Effector memory CD8-positive, alpha-beta T cell (primary cell): ENCODE measurements around the gene CMPK1.

ENCODE experiments used
- ATAC-seq: fragments of 150-1000 bp; cut with Tn5 transposase; replicated peaks from 2 replicates; pipeline ENCODE4 v1.10.0; 2021; ENCODE audit warnings: mild to moderate bottlenecking, moderate library complexity
- DNase-seq, 3 experiments: peaks; one replicate each; pipeline ENCODE4 v3.0.0; 2021
- H3K27ac Mint-ChIP-seq, 2 donors: one replicate each; pipeline ENCODE4 v1.8.0; 2022; ENCODE audit warnings: mild to moderate bottlenecking in 2 of 2, mixed read lengths in 2 of 2, moderate library complexity in 2 of 2
- H3K27me3 Mint-ChIP-seq, 2 donors: one replicate each; pipeline ENCODE4 v1.8.0; 2022; ENCODE audit warnings: mixed read lengths in 2 of 2
- H3K36me3 Mint-ChIP-seq: one replicate; pipeline ENCODE4 v1.8.0; 2022; ENCODE audit warnings: mild to moderate bottlenecking, moderate library complexity, mixed read lengths; ENCODE audit not compliant: insufficient read depth
- H3K4me1 Mint-ChIP-seq, 2 donors: one replicate each; pipeline ENCODE4 v1.8.0; 2022; ENCODE audit warnings: low read depth in 2 of 2, mixed read lengths in 2 of 2
- H3K4me3 Mint-ChIP-seq, 2 donors: one replicate each; pipeline ENCODE4 v1.8.0; 2022; ENCODE audit warnings: mild to moderate bottlenecking in 2 of 2, mixed read lengths in 2 of 2, moderate library complexity in 2 of 2
- H3K9me3 Mint-ChIP-seq, 2 donors: one replicate each; pipeline ENCODE4 v1.8.0; 2022; ENCODE audit warnings: mixed read lengths in 2 of 2

Gene CMPK1

DNA sequence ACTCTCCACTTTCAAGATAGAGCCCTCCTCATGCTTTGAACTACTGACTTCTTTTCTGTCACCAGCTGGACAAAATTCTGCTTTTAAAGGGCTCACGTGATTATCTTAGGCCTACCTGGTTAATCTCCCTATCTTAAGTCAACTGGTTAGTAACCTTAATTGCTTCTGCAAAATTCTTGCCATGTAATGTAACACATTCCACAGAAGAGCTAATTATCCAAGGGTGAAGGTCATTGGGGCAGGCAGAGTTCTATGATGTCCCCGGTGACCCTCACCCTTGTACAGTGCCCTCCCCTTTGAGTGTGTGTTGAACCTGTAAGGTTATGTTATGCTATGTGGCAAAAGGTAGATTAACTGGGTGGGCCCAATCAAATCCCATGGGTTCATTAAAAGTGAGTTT, 57.3 kb downstream of the CMPK1 start:
- ATAC-seq = no peak
- Mint-ChIP-seq H3K27ac (no peak overlapping the region), H3K27me3 (peaks cover 23 to 32% of the 10 kb centered on the region in 2 donors), H3K4me3 (no peak overlapping the region), H3K4me1 (peaks cover 7 to 8% of the 10 kb centered on the region in 2 donors), H3K36me3 (no peaks in the 10 kb centered on the region), H3K9me3 (no peaks in the 10 kb centered on the region)
- no peak for DNase-seq

- Mint-ChIP-seq H3K27ac (no peak overlapping the region), H3K9me3 (no peaks in the 10 kb centered on the region), H3K27me3 (peaks cover 31 to 49% of the 10 kb centered on the region in 2 donors), H3K4me3 (no peak overlapping the region), H3K4me1 (peaks cover 7 to 8% of the 10 kb centered on the region in 2 donors), H3K36me3 (no peaks in the 10 kb centered on the region)
- ATAC-seq (no peak), DNase-seq (no peak)
Observed at GRCh38 chr1:47393141-47393540, 59.6 kb downstream of the CMPK1 start.

- Mint-ChIP-seq H3K27ac (no peak overlapping the region), H3K9me3 (no peaks in the 10 kb centered on the region), H3K36me3 (no peaks in the 10 kb centered on the region), H3K4me3 (no peak overlapping the region), H3K4me1 (no peaks in the 10 kb centered on the region), H3K27me3 (peaks cover 31 to 70% of the 10 kb centered on the region in 2 donors)
- no peak for ATAC-seq
- DNase-seq = no peak
Observed at GRCh38 chr1:47395433-47395832, 61.8 kb downstream of the CMPK1 start.

GRCh38 chr1:47396671-47397196, 63.1 kb downstream of the CMPK1 start:
- Mint-ChIP-seq H3K36me3 (no peaks in the 10 kb centered on the region), H3K27ac (no peak overlapping the region), H3K27me3 (peaks cover 40 to 75% of the 10 kb centered on the region in 2 donors), H3K4me1 (no peaks in the 10 kb centered on the region), H3K9me3 (no peaks in the 10 kb centered on the region), H3K4me3 (no peak overlapping the region)
- no peak for DNase-seq
- ATAC-seq = no peak

DNA sequence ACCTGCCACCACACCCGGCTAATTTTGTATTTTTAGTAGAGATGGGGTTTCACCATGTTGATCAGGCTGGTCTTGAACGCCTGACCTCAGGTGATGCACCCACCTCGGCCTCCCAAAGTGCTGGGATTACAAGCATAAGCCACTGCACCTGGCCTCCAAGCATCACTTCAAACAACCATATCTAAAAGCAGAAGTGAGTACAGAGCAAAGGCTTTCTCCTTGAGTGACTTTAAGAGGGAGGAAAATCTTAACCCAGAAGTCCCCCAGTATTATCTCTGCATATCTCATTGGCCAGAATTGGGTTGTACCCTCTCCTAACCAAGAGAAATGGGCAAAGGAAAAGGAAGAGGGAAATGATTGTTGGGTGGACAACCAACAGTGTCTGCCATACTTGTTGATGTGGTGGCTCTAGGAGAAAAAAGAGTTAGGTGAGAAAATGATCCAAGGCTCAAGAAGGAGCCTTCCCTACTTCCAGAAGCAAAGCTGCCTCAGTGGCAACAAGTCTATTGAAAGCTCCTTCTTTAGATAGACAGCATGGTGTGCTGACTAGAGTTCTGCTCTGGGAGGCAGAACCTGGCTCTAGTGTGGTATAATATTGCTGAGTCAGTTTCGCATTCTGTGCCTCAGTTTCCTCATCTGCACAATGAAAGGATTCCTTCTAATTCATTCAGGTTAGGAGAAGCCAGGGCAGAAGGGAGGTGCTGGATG, 65.7 kb downstream of the CMPK1 start:
- ATAC-seq = no peak
- Mint-ChIP-seq H3K27me3 (peaks cover 25 to 87% of the 10 kb centered on the region in 2 donors), H3K4me3 (no peak overlapping the region), H3K9me3 (no peaks in the 10 kb centered on the region), H3K27ac (no peak overlapping the region), H3K36me3 (no peaks in the 10 kb centered on the region), H3K4me1 (no peaks in the 10 kb centered on the region)
- DNase-seq = no peak

GRCh38 chr1:47399846-47400155, 66.2 kb downstream of the CMPK1 start:
- Mint-ChIP-seq H3K36me3 (no peaks in the 10 kb centered on the region), H3K4me1 (no peaks in the 10 kb centered on the region), H3K9me3 (no peaks in the 10 kb centered on the region), H3K27ac (no peak overlapping the region), H3K27me3 (peaks cover 24 to 84% of the 10 kb centered on the region in 2 donors), H3K4me3 (no peak overlapping the region)
- no peak for ATAC-seq
- DNase-seq = no peak

- no peaks in the 10 kb centered on the region for H3K4me1 Mint-ChIP-seq
- H3K27me3 Mint-ChIP-seq = peaks cover 24 to 92% of the 10 kb centered on the region in 2 donors
- H3K36me3 Mint-ChIP-seq = no peaks in the 10 kb centered on the region
- no peak for DNase-seq
- no peaks in the 10 kb centered on the region for H3K9me3 Mint-ChIP-seq
- no peak for ATAC-seq
- no peak overlapping the region for H3K4me3 Mint-ChIP-seq
- H3K27ac Mint-ChIP-seq = no peak overlapping the region
Observed at GRCh38 chr1:47401761-47402160, 68.2 kb downstream of the CMPK1 start.

DNA sequence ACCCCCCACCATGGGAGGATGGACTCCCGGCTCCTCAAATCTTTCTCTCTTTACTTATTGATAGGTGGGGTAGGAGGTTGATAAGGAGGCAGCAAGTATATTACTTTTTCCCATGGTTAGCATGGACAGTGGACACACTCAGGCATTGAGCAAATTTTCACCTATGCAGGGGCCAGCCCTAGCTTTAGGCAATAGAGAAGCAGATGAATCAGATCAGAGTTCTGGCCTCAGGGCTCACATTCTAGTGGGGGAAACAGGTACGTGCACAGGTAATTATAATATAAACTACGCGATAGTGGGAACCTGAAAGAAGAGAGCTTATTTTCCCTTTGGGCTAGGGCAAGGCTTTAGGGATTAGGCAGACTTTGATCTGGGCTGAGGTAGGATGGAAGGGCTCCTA, 69.0 kb downstream of the CMPK1 start:
- Mint-ChIP-seq H3K27me3 (peaks cover 17 to 84% of the 10 kb centered on the region in 2 donors), H3K4me1 (no peaks in the 10 kb centered on the region), H3K9me3 (no peaks in the 10 kb centered on the region), H3K4me3 (no peak overlapping the region), H3K36me3 (no peaks in the 10 kb centered on the region), H3K27ac (no peak overlapping the region)
- ATAC-seq (no peak), DNase-seq (no peak)

DNA sequence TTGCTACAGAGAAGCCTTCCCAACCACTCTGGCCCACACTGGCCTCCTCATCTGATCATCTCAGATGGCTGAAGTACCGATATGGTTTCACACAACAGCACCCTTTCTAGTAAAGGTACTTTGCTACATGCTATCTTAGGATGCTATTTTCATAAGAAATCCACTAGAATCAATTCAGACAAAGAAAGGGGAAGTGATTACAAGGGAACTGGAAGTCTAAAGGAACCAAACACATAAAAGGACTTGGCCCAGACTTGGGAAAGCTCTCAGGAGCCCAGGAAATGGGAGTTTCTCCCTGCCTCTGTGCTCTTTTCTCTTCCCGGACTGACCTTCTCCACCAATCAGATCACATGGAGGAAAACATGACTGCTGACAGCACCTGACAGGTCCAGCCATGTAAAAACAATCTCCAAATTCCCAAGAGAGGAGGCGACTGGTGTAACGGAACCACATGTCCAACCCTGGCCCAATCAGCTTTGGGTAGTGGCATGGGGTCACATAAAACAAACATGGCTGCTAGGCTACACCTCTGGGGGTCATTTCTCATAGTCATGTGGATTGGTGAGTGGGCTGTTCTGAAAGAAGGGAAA, 69.8 kb downstream of the CMPK1 start:
- ATAC-seq (no peak), DNase-seq (no peak)
- no peaks in the 10 kb centered on the region for H3K4me1 Mint-ChIP-seq
- peaks cover 16 to 76% of the 10 kb centered on the region in 2 donors for H3K27me3 Mint-ChIP-seq
- H3K9me3 Mint-ChIP-seq = no peaks in the 10 kb centered on the region
- H3K36me3 Mint-ChIP-seq = no peaks in the 10 kb centered on the region
- no peak overlapping the region for H3K27ac Mint-ChIP-seq
- no peak overlapping the region for H3K4me3 Mint-ChIP-seq

DNA sequence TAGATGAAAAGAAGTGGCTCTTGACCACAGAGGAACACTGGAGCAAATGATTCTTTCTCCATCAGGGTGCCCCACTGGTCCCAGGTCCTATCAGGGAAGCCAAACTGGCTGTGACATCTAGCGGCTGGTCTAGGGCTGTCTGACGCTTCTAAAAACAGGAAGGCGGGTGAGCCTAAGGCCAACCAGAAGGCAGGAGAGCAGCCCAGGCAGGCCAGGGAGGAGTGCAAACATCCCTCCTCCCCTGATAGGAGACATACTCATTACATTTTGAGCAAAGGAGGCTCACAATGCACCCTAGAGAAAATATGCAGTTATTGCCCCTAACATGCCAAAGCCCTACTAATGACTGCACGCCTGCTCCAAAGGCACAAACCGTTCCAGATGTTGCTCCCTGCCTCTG, 72.1 kb downstream of the CMPK1 start:
- Mint-ChIP-seq H3K36me3 (no peaks in the 10 kb centered on the region), H3K9me3 (no peaks in the 10 kb centered on the region), H3K27me3 (peaks cover 16 to 64% of the 10 kb centered on the region in 2 donors), H3K4me3 (no peak overlapping the region), H3K27ac (no peak overlapping the region), H3K4me1 (no peaks in the 10 kb centered on the region)
- DNase-seq = no peak
- ATAC-seq = no peak

DNA sequence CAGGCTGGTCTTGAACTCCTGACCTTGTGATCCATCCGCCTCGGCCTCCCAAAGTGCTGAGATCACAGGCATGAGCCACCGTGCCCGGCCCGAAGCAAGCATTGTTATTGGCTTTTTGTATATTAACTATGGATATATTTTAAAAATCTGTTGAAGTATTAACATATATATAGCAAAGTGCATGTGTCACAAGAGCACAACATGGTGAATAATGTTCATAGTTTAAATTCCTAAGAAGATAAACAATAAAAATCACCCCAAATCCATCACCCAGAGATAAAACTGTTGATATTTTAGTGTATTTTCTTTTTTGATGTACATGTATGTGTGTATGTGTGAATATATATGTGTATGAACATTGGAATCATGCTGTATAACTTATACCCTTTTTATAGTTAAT, 73.4 kb downstream of the CMPK1 start:
- DNase-seq = no peak
- H3K4me1 Mint-ChIP-seq = no peaks in the 10 kb centered on the region
- no peak overlapping the region for H3K4me3 Mint-ChIP-seq
- no peaks in the 10 kb centered on the region for H3K36me3 Mint-ChIP-seq
- no peak for ATAC-seq
- H3K9me3 Mint-ChIP-seq = no peaks in the 10 kb centered on the region
- H3K27ac Mint-ChIP-seq = no peak overlapping the region
- peaks cover 7 to 56% of the 10 kb centered on the region in 2 donors for H3K27me3 Mint-ChIP-seq

DNA sequence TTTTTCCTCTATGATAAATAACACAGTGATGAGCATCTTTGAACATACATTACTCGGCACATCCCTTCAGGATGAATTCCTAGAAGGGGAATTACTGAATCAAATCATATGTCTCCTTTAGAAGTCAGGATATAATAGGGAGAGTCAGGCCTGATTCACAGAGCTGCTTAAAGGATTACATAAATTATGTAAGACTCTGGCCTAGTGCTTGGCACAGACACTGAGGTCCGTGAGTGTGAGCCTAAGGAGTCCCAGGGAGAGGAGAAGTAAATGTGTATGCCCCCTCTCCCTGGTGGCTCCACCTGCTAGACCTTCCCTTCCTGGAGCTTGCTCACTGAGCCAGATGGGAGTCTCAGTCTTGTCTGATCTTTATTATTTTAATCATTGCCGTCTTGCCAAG, 73.9 kb downstream of the CMPK1 start:
- Mint-ChIP-seq H3K4me1 (no peaks in the 10 kb centered on the region), H3K4me3 (no peak overlapping the region), H3K36me3 (no peaks in the 10 kb centered on the region), H3K9me3 (no peaks in the 10 kb centered on the region), H3K27me3 (peaks cover 7 to 51% of the 10 kb centered on the region in 2 donors), H3K27ac (no peak overlapping the region)
- DNase-seq = no peak
- ATAC-seq = no peak

GRCh38 chr1:47409311-47410067, 75.9 kb downstream of the CMPK1 start:
- H3K36me3 Mint-ChIP-seq = no peaks in the 10 kb centered on the region
- H3K4me3 Mint-ChIP-seq = no peak overlapping the region
- no peak for ATAC-seq

GRCh38 chr1:47410068-47410455, 76.5 kb downstream of the CMPK1 start:
- ATAC-seq (no peak), DNase-seq (no peak)
- no peaks in the 10 kb centered on the region for H3K4me1 Mint-ChIP-seq
- H3K4me3 Mint-ChIP-seq = no peak overlapping the region
- no peaks in the 10 kb centered on the region for H3K9me3 Mint-ChIP-seq
- no peaks in the 10 kb centered on the region for H3K36me3 Mint-ChIP-seq
- no peak overlapping the region for H3K27ac Mint-ChIP-seq
- peaks cover 12 to 45% of the 10 kb centered on the region in 2 donors for H3K27me3 Mint-ChIP-seq

More at GRCh38 chr1:47409311-47410067, 75.9 kb downstream of the CMPK1 start:
- peaks cover 13 to 44% of the 10 kb centered on the region in 2 donors for H3K27me3 Mint-ChIP-seq
- H3K9me3 Mint-ChIP-seq = no peaks in the 10 kb centered on the region
- DNase-seq = no peak
- H3K27ac Mint-ChIP-seq = no peak overlapping the region
- H3K4me1 Mint-ChIP-seq = no peaks in the 10 kb centered on the region
